Measurements from ENCODE around the gene DMXL1.
A peak's percentile ranks its signal among the peaks of the same experiment; 100 is the strongest.
"Not testable (repeated sequence)": the region's sequence is repeated elsewhere in the genome, so short reads cannot be mapped to it uniquely, and the experiment has no call there.

DMXL1 gene

GRCh38 chr5:119071561-119071995 is 691 bp downstream of the DMXL1 start:
- TF ChIP-seq CTCF (IDR thresholded peaks at IDR 0.05; ENCODE audit: extremely low read depth, missing control alignments), result no peak
- no peak for DNase-seq (ENCODE audit: low spot score)

GRCh38 chr5:119072496-119072895 is 1.6 kb downstream of the DMXL1 start:
- no peak for DNase-seq (ENCODE audit: low spot score)
- no peak for TF ChIP-seq CTCF (IDR thresholded peaks at IDR 0.05; ENCODE audit: extremely low read depth, missing control alignments)

GRCh38 chr5:119073746-119074337 is 3.0 kb downstream of the DMXL1 start:
- DNase-seq (ENCODE audit: low spot score), result not testable (repeated sequence)

GRCh38 chr5:119074419-119074818 is 3.5 kb downstream of the DMXL1 start:
- peak; percentile 25 for DNase-seq (ENCODE audit: low spot score)
- no peak for TF ChIP-seq CTCF (IDR thresholded peaks at IDR 0.05; ENCODE audit: extremely low read depth, missing control alignments)

GRCh38 chr5:119075269-119075668 is 4.4 kb downstream of the DMXL1 start:
- DNase-seq (ENCODE audit: low spot score), result not testable (repeated sequence)

- TF ChIP-seq CTCF (IDR thresholded peaks at IDR 0.05; ENCODE audit: extremely low read depth, missing control alignments), result no peak
- DNase-seq (ENCODE audit: low spot score), result no peak
Measured at GRCh38 chr5:119076080-119076479, 5.2 kb downstream of the DMXL1 start.

- no peak for DNase-seq (ENCODE audit: low spot score)
- no peak for TF ChIP-seq CTCF (IDR thresholded peaks at IDR 0.05; ENCODE audit: extremely low read depth, missing control alignments)
Measured at GRCh38 chr5:119077444-119077843, 6.6 kb downstream of the DMXL1 start.

GRCh38 chr5:119078071-119078846 is 7.4 kb downstream of the DMXL1 start:
- TF ChIP-seq CTCF (IDR thresholded peaks at IDR 0.05; ENCODE audit: extremely low read depth, missing control alignments), result no peak
- no peak for DNase-seq (ENCODE audit: low spot score)

Measured in GM20000 (cell line).